Hepatocyte (in vitro differentiated cells): ENCODE results near the gene FAM43B.

ENCODE experiments used
- EZH2 ChIP-seq: fragments of 200-600 bp; sonication (generic); IDR thresholded peaks from 2 replicates; pipeline ENCODE4 v1.6.1; 2016; ENCODE audit warnings: antibody characterized with exemption, mild to moderate bottlenecking, borderline replicate concordance
- EZH2phosphoT487 ChIP-seq: fragments of 200-600 bp; sonication (generic); IDR thresholded peaks from one replicate; pipeline ENCODE4 v1.6.1; 2018; ENCODE audit warnings: antibody characterized with exemption, mild to moderate bottlenecking, low read depth, moderate library complexity; ENCODE audit not compliant: unreplicated experiment, severe bottlenecking
- TF ChIP-seq, protein P1 (sequence below): fragments of 200-600 bp; sonication (generic); IDR thresholded peaks from 2 replicates; pipeline ENCODE4 v1.5.1; 2016; ENCODE audit warnings: antibody characterized with exemption, mild to moderate bottlenecking; ENCODE audit not compliant: poor library complexity

DNA sequence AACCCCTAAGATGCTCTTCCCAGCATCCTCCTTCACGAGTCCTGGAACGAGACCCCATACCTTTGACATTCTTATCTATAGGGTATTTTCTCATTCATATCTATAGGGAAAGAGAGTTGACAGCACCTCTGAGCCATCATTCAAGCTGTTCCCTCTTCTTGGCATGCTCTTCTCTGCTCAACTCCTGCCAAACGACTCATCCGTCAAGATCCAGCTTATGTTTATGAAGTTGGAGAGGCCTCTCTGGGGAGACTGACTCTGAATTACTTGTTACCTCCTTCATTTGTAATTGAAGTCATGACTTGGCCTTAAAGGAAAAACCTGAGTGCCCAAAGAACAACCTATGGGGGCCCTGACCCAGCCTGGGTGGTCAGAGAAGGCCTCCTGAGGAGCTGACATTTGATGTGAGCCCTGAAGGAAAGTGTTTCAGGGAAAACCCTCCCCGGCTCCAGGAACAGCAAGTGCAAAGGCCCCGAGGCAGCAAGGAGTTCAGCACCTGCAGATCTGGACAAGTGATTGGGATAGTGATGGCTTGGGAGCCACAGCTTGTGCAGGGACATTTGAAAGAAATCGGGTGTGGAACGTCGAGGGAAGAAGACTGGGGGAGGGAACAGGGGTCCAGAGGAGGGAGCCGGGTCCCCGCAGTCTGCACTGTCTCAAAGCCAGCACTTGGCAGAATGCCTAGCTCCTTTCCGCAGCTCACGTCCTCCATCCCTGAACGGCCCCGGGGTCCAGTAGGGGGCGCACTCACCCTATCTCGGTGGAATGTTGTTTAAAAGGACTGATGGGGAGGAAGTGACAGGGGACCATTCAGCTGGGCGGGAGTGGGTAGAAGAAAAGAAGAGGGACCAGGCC lies 22.5 kb downstream of the FAM43B start:
- TF ChIP-seq, protein P1, sequence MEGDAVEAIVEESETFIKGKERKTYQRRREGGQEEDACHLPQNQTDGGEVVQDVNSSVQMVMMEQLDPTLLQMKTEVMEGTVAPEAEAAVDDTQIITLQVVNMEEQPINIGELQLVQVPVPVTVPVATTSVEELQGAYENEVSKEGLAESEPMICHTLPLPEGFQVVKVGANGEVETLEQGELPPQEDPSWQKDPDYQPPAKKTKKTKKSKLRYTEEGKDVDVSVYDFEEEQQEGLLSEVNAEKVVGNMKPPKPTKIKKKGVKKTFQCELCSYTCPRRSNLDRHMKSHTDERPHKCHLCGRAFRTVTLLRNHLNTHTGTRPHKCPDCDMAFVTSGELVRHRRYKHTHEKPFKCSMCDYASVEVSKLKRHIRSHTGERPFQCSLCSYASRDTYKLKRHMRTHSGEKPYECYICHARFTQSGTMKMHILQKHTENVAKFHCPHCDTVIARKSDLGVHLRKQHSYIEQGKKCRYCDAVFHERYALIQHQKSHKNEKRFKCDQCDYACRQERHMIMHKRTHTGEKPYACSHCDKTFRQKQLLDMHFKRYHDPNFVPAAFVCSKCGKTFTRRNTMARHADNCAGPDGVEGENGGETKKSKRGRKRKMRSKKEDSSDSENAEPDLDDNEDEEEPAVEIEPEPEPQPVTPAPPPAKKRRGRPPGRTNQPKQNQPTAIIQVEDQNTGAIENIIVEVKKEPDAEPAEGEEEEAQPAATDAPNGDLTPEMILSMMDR = peak; percentile 70
- TF ChIP-seq EZH2phosphoT487 (no peak), EZH2 (no peak)
